ENCODE measurements around the gene DHFR2.

DNA sequence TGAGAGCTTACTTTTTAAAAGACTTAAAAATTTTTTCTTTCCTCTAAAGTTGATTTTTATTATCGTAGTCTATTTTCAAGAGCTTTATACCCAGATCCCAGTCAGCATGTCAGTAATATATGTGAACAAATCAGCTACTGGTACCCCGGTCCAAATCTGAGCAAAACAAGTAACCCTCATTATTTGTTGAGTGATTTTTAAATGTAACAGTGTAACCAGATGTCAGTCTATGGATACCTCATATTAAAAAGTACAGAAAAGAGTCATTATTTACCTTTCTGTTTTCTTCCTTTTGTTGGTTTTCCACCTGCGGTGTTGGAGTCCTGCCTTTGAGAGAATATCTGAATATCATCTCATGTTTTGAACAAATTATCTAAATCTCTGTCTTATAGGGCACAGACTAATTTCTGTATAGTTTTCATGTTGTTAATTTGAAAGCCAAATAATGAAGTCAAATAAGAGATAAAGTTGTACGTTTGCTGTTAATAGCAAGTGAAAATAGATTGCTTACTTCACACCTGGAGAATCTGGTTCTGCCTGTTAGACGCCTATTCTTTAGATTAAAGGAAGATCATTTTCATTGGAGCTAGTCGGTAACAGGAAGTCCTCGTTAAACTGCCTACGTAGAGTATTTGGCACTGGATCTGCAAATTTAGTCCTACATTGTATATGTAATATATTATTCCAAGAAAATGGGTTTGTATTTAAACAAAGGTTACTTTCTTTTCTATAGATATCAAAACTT lies 34.5 kb downstream of the DHFR2 start, which contains the start of gene STX19:
- TF ChIP-seq, protein P1, sequence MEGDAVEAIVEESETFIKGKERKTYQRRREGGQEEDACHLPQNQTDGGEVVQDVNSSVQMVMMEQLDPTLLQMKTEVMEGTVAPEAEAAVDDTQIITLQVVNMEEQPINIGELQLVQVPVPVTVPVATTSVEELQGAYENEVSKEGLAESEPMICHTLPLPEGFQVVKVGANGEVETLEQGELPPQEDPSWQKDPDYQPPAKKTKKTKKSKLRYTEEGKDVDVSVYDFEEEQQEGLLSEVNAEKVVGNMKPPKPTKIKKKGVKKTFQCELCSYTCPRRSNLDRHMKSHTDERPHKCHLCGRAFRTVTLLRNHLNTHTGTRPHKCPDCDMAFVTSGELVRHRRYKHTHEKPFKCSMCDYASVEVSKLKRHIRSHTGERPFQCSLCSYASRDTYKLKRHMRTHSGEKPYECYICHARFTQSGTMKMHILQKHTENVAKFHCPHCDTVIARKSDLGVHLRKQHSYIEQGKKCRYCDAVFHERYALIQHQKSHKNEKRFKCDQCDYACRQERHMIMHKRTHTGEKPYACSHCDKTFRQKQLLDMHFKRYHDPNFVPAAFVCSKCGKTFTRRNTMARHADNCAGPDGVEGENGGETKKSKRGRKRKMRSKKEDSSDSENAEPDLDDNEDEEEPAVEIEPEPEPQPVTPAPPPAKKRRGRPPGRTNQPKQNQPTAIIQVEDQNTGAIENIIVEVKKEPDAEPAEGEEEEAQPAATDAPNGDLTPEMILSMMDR (IDR thresholded peaks at IDR 0.05) = no peak
- TF ChIP-seq POLR2AphosphoS5 (IDR thresholded peaks at IDR 0.05) (no peak), EP300 (IDR thresholded peaks at IDR 0.05) (no peak), POLR2A (IDR thresholded peaks at IDR 0.05) (no peak)

Measured in suprapubic skin (tissue), 4 donors.